ENCODE data around the gene GALNT18.

Gene GALNT18

DNA sequence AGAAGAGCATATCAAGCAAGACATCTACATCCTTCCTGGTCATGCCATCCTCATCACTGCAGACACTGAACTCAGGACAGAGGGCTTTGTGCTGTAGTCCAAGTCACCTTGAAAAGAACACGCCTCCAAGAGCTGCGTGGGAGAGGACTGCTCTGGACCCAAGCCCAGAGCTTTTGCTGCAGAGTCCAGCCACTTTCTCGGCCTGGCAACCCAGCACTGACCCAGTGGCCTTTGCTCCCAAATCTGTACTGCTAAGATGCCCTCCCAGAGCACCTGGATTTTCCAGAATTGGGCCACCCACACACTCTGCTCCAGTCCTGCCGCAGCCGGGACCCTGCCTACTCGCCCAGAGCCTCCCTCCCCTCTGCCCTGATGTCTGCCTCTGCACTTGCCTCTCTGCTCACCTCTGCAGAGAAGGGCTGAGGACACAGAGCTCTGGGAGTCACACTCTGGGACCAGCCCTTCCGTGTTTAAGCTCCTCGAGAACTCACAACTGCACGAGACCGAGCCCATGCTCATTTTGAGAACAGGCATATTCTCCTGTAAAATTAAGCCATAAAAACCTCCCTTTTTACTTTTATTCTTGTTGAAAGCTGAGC lies 185.0 kb downstream of the GALNT18 start:
- DNase-seq (ENCODE audit: low read depth, low spot score): no peak

DNA sequence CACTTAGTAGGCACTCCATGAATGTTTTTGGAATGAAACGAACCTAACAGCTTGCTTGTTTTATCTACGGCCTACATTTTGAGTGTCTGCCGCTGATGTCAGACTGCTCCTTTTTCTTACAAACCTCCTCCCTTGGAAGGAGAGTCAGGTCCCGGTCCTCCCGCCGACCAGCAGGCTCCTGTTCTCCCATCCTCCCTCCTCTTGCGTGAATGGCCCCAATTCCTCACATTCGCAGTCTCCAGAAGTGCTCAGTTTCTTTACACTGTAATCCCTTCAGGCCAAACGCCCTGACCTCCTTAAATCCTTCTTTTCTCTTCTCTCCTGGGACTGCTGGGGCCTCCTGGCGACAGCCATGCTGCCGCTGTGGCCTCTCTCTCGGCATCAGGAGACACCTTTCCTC lies 186.2 kb downstream of the GALNT18 start:
- DNase-seq (ENCODE audit: low read depth, low spot score): no peak

DNA sequence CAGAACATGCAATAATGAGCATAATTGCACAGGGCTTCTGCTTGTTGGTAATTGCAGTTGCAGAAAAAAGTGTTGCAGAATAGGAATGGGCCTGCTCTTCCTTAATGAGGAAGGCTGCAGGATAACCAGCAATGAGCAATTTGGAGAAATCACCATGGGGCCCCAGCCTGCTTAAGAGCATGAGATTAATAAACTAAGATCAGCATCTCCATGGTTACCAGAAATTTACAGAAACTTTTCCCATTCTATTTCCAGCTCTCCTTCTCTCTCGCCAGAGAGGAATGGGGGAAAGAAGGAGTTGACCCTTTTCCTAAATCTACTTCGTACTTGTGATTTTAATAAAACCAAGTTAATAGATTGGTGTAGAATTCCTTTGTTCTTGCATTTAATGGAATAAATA lies 187.8 kb downstream of the GALNT18 start:
- no peak for DNase-seq (ENCODE audit: low read depth, low spot score)

DNA sequence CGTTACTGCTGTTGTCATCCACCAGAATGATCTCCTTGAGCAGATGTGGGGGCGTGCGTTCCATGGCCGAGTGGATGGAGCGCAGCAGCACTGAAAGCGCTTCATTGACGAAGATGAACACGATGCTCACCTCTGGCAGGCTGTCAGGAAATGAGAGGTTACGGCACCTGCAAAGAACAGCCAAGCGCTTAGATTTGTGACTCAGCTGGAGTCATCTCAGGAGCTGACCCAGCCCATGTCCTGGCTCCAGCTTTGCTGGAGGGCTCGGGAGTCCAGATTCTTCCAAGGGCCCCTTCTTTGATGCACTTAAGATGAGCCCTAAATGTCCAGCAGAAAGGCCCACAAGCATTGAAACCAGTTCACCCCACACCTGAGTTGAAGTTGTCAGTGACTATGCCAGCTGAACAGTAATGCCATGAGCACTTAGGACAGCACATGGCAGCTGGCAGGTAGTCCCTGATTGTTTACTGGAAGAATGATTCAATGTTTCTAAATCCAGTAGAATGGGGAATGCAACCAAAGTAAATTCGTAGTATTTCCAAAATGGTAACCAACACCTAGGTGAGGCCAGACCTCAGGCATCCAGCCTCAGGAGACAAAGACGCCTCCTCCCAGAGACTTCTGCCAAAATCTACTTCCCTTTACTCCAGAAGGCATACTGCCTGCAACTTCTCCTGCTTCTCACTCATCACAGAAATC lies 189.0 kb downstream of the GALNT18 start:
- no peak for DNase-seq (ENCODE audit: low read depth, low spot score)

DNA sequence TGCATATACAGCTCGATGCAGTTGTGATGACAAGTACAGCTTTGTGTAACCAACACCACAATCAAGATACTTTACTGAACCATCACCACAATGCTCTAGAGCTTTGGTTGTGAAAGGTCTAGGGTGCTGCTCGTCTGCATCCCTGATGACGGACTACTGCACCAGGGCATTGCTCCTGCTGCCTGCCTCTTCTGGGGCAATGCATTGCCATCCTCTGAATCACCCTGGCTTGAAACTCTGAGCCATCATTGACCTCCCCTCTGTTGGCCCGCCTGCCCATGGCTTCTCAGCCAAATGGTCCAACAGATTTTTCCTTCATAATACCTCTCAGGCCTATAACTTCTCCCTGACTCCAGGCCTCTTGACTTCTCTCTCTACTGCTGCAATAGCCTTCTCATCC lies 191.4 kb downstream of the GALNT18 start:
- DNase-seq (ENCODE audit: low read depth, low spot score): no peak

DNA sequence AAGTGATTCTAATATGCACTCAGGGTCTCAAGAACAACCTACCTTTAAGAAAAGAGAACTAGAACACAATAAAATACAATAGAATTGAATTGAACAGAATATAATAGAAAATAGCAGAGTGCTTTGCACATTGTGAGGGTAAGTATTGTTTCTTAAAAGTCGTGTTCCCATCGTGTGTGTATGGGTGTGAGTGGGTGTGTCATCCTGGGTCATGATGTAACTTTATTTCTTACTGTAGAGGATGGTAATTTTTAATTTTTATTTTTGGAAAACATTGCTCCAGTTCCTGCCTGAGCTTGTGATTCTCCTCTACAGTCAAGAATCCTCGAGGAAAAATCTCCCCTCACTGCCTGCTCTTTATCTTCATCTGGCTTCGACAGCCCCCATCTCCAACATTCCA lies 193.1 kb downstream of the GALNT18 start:
- no peak for DNase-seq (ENCODE audit: low read depth, low spot score)

DNA sequence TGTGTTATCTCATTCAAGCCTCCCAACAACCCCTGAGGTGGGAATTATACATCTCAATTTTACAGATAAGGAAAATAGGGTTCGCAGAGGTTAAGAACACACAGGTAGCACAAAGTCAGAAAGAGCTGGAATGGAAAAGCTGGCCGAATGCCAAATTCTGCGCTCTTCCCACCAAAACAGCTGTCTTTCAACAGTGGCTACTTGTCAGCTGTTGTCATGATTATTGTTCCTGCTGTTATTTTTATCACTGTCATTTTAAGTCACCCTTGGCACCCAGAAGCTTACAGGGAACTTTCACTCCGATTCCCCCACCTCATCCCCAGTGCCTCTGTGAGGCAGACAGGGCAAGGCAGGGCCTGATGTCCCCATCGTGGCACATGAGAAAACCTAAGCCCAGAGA lies 194.3 kb downstream of the GALNT18 start:
- no peak for DNase-seq (ENCODE audit: low read depth, low spot score)

DNA sequence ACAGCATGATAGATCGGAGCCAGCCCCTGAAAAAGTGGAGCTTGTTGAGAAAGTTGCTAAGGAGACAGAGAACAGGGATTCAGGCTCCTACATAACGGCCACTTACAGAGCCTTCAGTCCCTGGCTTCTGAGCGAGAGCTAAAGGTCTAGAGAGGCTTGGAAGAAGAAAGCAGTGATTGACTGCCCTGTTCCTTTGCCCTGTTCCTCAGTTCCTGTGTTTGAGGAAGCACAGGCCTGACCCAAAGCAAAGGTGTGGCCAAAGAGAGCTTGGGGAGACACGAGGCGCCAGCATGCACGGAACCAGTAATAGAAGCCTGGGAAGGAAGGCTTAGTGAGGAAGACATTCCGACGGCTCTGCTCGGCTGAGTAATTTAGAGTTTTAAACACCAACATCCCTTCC lies 194.7 kb downstream of the GALNT18 start:
- DNase-seq (ENCODE audit: low read depth, low spot score): no peak

DNA sequence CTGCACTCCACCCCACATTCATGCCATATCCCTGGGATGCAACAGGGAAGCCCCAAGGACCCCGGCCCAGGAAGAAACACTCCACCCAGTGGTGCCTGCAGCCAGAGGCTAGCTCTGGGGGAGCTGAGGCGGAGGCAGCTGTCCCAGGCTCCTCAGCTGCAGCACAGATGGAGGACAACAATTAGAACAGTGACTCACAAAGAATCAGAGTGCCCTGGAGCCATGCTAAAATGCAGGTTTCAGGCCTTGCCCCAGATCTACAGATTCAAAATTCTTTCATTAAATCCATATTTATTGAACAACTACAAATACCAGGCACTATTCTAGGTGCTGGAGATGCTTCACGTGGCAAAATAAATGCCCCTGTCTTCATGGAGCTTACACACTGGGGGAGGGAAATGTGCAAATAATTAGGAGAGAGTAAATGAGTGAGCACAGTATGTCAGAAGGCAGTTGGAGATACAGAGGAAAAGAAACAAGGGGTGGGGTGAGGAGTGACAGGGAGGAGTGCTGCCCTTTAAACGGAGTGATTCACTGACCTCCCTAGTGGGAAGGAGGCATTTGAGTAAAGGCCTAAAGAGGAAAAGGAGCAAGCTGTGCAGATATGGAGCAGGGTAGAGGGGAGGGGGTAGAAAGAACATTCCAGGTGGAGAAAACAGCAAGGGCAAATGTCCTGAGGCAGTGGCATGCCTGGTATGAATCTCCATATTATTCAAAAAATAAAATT lies 195.4 kb downstream of the GALNT18 start:
- DNase-seq (ENCODE audit: low read depth, low spot score): no peak

DNA sequence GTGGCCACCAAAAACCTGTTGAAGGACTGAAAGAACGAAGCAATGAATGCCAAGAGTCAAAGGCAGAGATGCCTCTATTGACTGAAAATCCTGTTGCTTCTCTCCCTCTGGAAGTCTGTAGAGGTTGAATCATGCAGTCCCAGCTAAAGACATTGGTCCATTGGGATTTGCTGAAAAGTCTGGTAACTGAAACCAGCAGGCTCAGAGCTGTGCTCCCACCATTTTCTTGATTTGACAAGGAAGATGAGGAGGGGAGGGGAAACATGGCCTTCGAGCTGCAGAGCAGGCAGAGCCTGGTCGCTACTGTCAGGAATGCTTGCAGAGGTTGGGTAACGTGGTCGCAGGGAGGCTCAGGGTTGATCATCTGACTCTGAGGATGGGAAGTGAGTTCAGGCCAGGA lies 196.0 kb downstream of the GALNT18 start:
- DNase-seq (ENCODE audit: low read depth, low spot score): no peak

DNA sequence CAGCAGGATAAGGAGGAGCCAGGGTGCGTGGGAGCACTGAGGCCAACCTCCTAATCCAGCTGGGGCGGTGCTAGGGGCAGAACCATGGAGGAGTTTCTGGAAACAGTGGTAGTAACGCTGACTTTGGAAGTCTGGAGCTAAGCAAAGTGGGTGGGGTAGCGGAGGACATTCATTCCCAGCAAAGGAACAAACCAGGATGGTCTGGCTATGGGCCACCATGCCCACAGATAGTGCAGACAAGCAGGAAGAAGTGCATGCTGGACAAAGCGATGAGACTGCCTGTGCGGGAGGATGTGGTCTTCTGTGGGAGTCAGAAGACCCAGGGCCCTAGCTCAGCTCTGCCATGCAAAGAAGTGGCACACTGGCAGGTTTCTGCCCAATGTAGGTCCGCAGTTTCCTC lies 197.1 kb downstream of the GALNT18 start:
- DNase-seq (ENCODE audit: low read depth, low spot score): no peak

DNA sequence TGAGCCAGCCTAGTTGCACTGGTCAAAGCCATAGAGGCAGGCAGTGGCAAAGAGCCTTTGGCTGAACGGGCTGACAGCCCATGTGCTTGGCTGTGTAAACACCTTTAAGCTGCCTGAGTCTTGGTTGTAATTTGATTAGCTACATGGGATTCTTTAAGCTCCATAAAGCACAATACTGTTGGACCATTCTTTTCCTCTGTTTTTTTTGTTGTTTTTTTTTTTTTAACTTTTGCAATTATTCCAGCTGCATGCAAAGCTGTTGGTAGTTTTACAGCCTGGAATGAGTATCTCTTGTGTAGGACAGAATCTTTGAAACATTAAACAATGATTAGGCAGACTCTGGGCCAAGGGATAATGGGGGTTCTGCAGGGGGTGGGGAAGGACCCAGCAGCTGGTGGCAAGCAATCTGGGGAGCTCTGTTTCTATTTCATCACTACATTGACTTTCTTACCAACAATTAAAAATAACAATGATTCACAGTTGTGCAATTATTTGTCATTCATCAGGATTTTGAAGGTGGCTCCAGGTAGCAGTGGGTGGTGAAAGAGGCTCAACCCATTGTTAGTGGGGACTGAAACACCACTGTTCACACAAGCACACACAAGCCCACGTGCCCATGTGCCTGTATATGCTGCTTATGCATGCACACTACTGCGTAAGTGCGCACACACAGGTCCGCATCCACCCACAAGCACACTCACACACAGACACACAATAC lies 199.2 kb downstream of the GALNT18 start:
- no peak for DNase-seq (ENCODE audit: low read depth, low spot score)

DNA sequence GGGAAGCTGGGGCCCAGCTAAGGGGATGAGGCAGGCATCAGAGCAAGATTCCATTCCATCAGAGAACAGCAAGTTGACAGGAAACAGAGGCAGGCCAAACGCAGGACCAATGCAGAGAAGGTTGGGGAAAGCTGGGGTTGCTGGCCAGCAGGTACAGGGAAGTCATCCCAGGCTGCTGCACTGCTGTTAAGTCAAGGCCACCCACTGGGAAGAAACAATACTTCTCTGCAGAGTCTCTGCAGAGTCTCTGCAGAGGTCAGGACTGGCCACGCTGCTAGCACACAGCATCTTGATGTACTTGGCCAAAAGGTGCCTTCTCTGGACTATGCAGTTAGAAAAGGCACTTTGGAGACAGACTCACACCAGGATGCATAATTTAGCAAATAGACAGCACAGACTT lies 200.3 kb downstream of the GALNT18 start:
- no peak for DNase-seq (ENCODE audit: low read depth, low spot score)

DNA sequence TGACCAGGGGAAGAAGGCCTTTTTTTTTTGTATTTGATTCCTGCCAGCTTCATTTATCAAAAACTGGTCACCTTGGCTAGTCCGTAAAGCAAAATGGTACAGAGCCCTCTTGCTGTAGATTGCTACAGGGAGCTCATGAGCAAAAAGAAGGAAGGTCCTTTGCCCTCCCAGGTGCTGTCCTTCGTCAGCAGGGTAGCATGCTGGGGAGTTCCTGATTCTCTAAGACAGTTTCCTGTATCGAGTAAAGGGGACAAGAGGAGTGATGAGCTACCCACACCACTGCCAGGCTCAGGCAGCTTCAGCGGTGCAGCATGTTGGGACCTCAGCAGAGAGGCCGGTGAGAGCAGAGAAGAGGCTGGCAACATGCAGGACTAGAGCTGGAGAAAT lies 200.9 kb downstream of the GALNT18 start:
- no peak for DNase-seq (ENCODE audit: low read depth, low spot score)

DNA sequence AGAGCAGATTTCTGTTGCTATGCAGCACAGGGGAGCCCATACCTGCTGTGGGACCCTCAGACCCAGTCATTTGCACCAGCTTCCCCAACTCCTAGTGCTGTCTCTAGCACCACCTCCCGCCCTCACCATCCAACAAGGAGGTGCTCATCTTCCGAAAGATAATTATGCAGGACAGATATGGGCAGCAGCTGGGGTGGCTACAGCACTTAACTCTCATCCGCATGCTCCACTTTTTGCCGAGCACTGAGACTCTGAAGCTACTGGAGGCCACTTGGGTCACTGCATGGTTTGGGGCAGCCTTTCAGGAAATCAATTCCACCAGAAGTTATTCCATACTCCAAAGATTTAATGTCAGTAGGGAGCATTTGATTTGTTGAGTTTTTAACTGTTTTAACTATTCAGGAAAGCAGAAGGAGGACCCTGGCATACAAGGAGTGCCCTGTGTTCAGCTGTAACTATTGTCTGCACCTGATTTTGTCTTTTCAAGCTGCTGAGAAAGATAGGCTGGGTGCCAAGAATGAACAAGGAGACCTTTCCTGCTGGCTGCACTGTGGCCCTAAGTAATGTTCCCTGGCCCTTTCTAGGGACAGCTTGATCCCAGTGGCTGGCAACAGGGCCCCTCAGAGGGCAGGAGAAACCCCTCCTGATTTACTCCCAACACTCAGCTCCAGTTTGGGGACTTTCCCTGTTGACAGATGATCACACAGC lies 201.5 kb downstream of the GALNT18 start:
- DNase-seq (ENCODE audit: low read depth, low spot score): no peak

DNA sequence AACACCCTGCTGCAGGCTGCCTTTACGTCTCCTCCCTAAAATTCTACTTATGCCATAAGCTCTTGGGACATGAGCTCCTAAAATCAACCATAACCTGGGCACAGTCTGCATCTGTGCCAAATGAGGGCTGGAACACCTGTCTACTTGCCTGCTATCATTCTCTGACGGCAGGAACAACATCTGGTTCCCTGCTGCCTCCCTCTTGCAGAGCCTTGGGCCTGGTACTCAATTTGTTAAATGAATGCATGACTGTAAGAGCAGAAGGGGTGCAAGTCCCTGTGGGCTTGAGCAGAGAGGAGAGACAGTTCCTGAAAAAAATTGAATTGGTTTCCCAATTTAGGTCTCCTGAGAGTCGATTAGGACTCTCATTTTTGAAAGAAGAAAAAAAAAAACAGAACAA lies 202.1 kb downstream of the GALNT18 start:
- DNase-seq (ENCODE audit: low read depth, low spot score): no peak

DNA sequence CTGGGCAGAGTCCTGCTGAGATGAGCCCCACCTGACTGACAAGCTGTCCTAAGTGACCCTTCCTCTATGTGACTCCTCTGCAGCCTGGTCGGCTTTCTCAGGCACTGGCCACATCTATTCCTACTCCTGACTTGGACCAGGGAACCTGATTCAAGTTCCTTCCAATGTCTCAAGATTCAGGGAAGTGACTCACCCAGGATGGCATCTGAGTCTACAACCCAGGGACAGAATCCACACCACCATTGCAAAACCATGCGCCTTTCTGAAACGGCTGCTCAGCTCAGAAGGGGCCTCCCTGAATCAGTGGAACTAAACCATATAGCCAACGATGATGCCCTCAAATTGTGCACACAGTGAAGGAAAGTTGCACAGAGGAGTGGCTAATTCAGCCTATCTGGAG lies 204.9 kb downstream of the GALNT18 start:
- DNase-seq (ENCODE audit: low read depth, low spot score): no peak

DNA sequence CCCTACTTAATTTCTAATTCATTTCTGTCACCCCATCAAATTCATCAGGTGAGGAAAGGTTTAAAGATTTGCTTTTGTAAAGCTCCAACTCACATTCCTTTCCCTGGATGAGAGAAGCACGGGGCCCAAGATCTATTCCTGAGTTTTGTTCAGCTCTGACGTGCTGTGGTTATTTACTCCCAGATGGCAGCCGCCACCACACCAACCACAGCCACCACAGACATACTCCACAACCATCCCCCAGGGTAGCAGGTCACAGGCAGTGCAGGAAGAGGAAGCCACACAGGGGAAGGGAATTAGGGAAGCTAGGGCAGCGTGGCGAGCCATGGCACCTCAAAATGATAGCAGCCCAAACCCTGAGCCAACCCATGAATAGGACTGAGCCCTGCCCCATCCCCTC lies 205.3 kb downstream of the GALNT18 start:
- DNase-seq (ENCODE audit: low read depth, low spot score): no peak

DNA sequence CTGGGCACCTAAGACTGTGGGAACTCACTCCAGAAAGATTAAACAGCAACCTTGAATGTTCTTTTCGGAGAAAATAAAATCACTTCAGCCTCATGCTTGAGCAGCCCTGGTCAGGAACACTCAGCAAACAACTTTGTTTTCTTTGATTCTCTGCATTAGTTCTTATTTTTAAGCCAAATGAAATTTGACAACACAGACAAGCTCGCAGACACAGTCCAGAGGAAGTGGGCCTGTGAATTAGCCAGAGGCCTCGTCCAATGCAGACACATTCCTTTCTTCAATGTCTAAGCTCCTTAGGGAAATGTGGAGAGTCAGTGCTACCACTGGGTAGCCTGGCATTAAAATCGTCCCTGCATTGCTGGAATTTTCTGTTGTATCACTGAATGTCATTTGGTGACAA lies 205.9 kb downstream of the GALNT18 start:
- no peak for DNase-seq (ENCODE audit: low read depth, low spot score)

DNA sequence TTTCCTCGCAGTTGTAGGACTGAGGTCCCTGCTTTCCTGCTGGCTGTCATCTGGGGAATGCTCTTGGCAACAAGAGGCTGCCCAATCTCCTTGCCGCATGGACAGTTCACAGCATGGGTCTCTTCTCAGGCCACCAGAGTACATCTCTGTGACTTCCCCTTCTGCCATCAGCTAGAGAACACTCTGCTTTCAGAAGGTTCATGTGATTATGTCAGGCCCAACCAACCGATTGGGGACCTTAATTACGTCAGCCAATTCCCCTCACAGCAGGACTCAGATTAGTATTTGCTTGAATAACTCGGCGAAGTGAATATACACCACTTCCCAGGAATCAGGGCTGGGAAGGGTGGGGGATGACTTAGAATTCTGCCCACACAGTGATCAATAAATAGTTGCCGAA lies 206.8 kb downstream of the GALNT18 start:
- DNase-seq (ENCODE audit: low read depth, low spot score): no peak

DNA sequence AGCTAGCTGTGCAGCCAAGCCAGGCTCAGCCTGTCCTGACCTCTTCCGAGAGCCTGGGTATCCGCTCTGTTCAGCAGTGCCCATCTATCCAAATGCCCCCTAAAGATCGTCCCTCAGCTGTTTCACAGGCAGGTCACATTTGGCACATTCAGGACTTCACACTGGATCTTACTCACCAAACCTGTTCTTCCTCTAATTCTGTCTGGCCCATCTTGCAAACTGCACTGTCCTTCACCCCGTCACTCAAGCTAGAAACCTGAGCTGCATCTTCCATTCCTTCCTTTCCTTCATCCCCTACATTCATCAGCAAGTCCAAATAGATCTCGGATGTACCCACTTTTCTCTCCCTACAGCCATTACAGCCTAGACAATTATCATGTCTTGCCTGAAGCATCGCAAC lies 208.0 kb downstream of the GALNT18 start:
- DNase-seq (ENCODE audit: low read depth, low spot score): no peak

DNA sequence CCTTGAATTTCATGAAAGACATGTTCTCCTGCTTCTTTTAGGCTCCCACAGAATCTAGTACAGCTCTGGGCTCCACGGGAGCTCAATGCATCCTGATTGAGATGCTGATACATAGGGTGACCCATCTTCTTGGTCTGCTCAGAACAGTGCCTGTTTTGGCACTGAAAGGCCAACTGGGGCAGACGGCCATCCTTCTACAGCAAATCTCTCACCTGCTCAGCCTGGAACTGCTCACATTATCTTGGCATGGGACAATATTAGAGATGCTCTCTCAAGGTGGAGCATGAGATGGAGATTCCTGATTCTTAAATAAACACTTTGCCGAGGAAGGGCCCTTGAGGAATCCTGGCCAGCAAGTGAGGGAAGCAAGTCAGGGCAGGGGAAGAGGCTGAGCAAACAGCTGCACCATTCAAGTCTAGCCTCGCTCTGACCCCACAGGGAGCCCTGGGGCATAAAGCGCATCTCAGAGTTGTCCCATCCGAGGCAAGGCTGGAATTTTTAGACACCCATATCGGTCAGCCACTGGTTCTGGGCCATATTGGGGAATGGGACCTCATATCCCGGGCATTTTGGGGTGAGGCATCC lies 210.3 kb downstream of the GALNT18 start:
- DNase-seq (ENCODE audit: low read depth, low spot score): no peak
